ENCODE data around the gene CCDC68.
"Not testable (repeated sequence)": the region's sequence is repeated elsewhere in the genome, so short reads cannot be mapped to it uniquely, and the experiment has no call there.

CCDC68 gene

GRCh38 chr18:54871231-54871630 is 88.0 kb downstream of the CCDC68 start:
- no peak for DNase-seq

GRCh38 chr18:54867131-54867530 is 92.1 kb downstream of the CCDC68 start:
- no peak for DNase-seq

- DNase-seq = no peak
Measured at GRCh38 chr18:54860941-54861340, 98.3 kb downstream of the CCDC68 start.

GRCh38 chr18:54859667-54860421 is 99.4 kb downstream of the CCDC68 start:
- no peak for DNase-seq

GRCh38 chr18:54857499-54857898 is 101.8 kb downstream of the CCDC68 start:
- no peak for DNase-seq

GRCh38 chr18:54856105-54856646 is 103.1 kb downstream of the CCDC68 start:
- DNase-seq = no peak

- not testable (repeated sequence) for DNase-seq
Measured at GRCh38 chr18:54855050-54855449, 104.2 kb downstream of the CCDC68 start.

- no peak for DNase-seq
Measured at GRCh38 chr18:54852780-54853675, 106.2 kb downstream of the CCDC68 start.

Data from NCI-H2107 (cell line).